ENCODE data around the gene CDK8.

- TF ChIP-seq POLR2AphosphoS5 (IDR thresholded peaks at IDR 0.05) (no peak), POLR2A (IDR thresholded peaks at IDR 0.05; ENCODE audit: low read depth) (no peak), CTCF (IDR thresholded peaks at IDR 0.05) (no peak)
Observed at GRCh38 chr13:26412936-26413716, 159.2 kb downstream of the CDK8 start.

Data from esophagus muscularis mucosa (tissue), 3 donors.